Fibroblast of lung (primary cell): ENCODE measurements around the gene ZNF319.

ENCODE experiments used
- CTCF ChIP-seq, 2 donors: IDR thresholded peaks in 1 of 2; conservative IDR thresholded peaks in 1 of 2; 1 replicate in 1 of 2; 2 replicates in 1 of 2; pipeline ENCODE4 v1.5.1; 2011 to 2012; ENCODE audit warnings: low read length in 2 of 2, control low read depth in 1 of 2, inconsistent platforms in 1 of 2, low read depth in 1 of 2, mild to moderate bottlenecking in 1 of 2
- EZH2 ChIP-seq: IDR thresholded peaks from 2 replicates; pipeline ENCODE4 v1.5.1; 2012; ENCODE audit warnings: low read length, control low read depth, mild to moderate bottlenecking; ENCODE audit errors: missing control alignments

- TF ChIP-seq CTCF (conservative IDR thresholded peaks at IDR 0.05 in 1 of 2, IDR thresholded peaks at IDR 0.05 in 1 of 2; ENCODE audit: low read depth in 1 of 2, low read length in 2 of 2) (no peak), EZH2 (no peak)
Observed at GRCh38 chr16:58027916-58028455, 27.5 kb upstream of the ZNF319 start.
